HepG2 (cell line): ENCODE measurements around the gene CHRNB1. TPM values are rescaled to one million over a fixed set of nuclear protein-coding genes. Genes with fewer than 3 reads are reported as not detected.

Experiments
- AGO1 ChIP-seq: fragments of 200-400 bp; formaldehyde crosslinking; IDR thresholded peaks from 2 replicates; pipeline ENCODE4 v1.6.1; 2017; ENCODE audit warnings: mild to moderate bottlenecking, low read depth, low read length, moderate library complexity; ENCODE audit not compliant: poor library complexity, severe bottlenecking
- GZF1 ChIP-seq: sonication (generic); formaldehyde crosslinking; IDR thresholded peaks from 2 replicates; pipeline ENCODE4 v1.5.1; 2020; ENCODE audit warnings: mild to moderate bottlenecking, missing genetic modification reagents
- HNF4A ChIP-seq: sonication (generic); formaldehyde crosslinking; IDR thresholded peaks from 2 replicates; pipeline ENCODE4 v1.4.0; 2020; ENCODE audit warnings: missing genetic modification reagents
- MTF1 ChIP-seq: sonication (generic); formaldehyde crosslinking; IDR thresholded peaks from 2 replicates; pipeline ENCODE4 v1.5.0; 2020; ENCODE audit warnings: missing genetic modification reagents
- ZNF20 ChIP-seq: sonication (generic); formaldehyde crosslinking; IDR thresholded peaks from 2 replicates; pipeline ENCODE4 v1.4.0; 2020; ENCODE audit warnings: mild to moderate bottlenecking, moderate library complexity, missing genetic modification reagents
- ZNF329 ChIP-seq: sonication (generic); formaldehyde crosslinking; IDR thresholded peaks from 2 replicates; pipeline ENCODE4 v1.9.0; 2021; ENCODE audit warnings: low read depth, mild to moderate bottlenecking, missing genetic modification reagents
- ZNF33B ChIP-seq: sonication (generic); formaldehyde crosslinking; IDR thresholded peaks from 2 replicates; pipeline ENCODE4 v1.5.1; 2020; ENCODE audit warnings: mild to moderate bottlenecking, missing genetic modification reagents
- ZNF839 ChIP-seq: sonication (generic); formaldehyde crosslinking; IDR thresholded peaks from 2 replicates; pipeline ENCODE4 v1.4.0; 2020; ENCODE audit warnings: missing genetic modification reagents, mild to moderate bottlenecking, borderline replicate concordance
- polyA plus RNA-seq, 8 experiments: library from polyadenylated mRNA; depleted of rRNA in 3 of 8; stranded (reverse) in 7 of 8; unstranded in 1 of 8; fragments of >200 nt; fragmentation: Illumina TruSeq in 4 of 8; extraction: Trizol in 4 of 8; gene quantifications; 2 replicates each; pipeline versions ENCODE4 v1.2.1 to v1.2.3, GENCODE V29; 2011 to 2016; ENCODE audit warnings: low read depth in 4 of 8, missing spikeins in 1 of 8, mixed read lengths in 1 of 8; ENCODE audit not compliant: insufficient read depth in 1 of 8
- total RNA-seq, 5 experiments: library from RNA; depleted of rRNA; stranded (reverse); fragments of >200 nt; fragmentation: Illumina TruSeq; extraction: Trizol; gene quantifications; 2 replicates each; pipeline ENCODE4 v1.2.3, GENCODE V29; 2016; ENCODE audit warnings: low read depth in 1 of 5
- TF ChIP-seq, protein P1 (sequence below): sonication (generic); formaldehyde crosslinking; IDR thresholded peaks from 2 replicates; pipeline ENCODE4 v1.9.0; 2022; ENCODE audit warnings: missing genetic modification reagents, mild to moderate bottlenecking, borderline replicate concordance
- TF ChIP-seq, protein P2 (sequence below): IDR thresholded peaks from 2 replicates; pipeline ENCODE4 v1.6.1; 2016; ENCODE audit warnings: missing genetic modification reagents, missing compliant biosample characterization
- TF ChIP-seq, protein P3 (sequence below): sonication (generic); formaldehyde crosslinking; IDR thresholded peaks from 2 replicates; pipeline ENCODE4 v1.4.0; 2020; ENCODE audit warnings: missing genetic modification reagents, mild to moderate bottlenecking, borderline replicate concordance
- TF ChIP-seq, protein P4 (sequence below): sonication (generic); formaldehyde crosslinking; IDR thresholded peaks from 2 replicates; pipeline ENCODE4 v1.8.1; 2022; ENCODE audit warnings: low read depth, mild to moderate bottlenecking, missing genetic modification reagents
- TF ChIP-seq, protein P5 (sequence below): sonication (generic); formaldehyde crosslinking; conservative IDR thresholded peaks from 2 replicates; pipeline ENCODE4 v1.5.0; 2020; ENCODE audit warnings: missing genetic modification reagents
- TF ChIP-seq, protein P6 (sequence below): sonication (generic); formaldehyde crosslinking; IDR thresholded peaks from 2 replicates; pipeline ENCODE4 v1.5.1; 2020; ENCODE audit warnings: missing genetic modification reagents, mild to moderate bottlenecking, borderline replicate concordance

Gene CHRNB1
- total and polyA plus RNA-seq, 2 of the 13 experiments (the other 11 are each of a cell fraction or from before 2014, with no cell fraction given), result 5.4 to 33.7 TPM

DNA sequence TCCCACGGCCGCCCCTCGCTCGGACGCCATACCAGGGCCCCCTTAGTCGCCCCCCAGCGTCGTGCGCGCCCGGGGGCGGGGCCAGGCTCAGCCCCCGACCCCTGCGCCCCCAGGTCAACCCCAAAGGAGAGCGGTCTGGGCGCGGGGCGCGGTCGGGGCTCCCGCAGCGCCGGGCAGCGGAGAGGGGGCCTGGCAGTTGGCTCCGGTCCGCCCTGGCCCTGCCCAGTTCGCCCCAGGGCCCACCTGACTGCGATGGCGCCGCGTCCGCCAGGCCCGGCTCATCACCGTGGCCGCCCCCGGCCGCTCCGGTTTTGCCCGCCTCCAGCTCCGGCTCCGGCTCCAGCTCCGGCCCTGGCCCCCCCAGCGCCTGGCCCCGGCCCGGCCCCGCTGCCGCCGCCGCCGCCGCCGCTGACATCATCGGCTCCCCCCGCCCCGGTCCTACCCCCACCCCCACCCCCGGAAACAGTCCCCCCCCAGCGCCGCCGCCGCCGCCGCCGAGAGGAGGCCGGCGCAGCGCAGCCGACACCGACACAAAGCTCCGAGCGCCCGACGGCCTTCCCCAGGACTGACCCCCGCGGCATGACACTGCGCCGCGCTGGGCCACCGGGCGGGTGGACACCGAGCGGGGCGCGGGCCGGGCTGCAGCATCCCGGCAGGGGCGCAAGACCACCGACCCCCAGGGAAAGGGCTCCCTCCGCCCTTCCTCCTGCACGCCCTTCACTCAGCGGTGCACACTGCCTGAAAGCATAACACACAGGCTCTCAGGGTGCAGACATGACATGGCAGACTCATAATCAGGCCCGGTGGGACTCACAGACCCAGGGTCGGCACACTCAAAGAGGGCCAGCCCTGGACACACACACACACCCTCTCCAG lies 34.6 kb downstream of the CHRNB1 start, which contains the start of gene ZBTB4 (continued):
- TF ChIP-seq, protein P1, sequence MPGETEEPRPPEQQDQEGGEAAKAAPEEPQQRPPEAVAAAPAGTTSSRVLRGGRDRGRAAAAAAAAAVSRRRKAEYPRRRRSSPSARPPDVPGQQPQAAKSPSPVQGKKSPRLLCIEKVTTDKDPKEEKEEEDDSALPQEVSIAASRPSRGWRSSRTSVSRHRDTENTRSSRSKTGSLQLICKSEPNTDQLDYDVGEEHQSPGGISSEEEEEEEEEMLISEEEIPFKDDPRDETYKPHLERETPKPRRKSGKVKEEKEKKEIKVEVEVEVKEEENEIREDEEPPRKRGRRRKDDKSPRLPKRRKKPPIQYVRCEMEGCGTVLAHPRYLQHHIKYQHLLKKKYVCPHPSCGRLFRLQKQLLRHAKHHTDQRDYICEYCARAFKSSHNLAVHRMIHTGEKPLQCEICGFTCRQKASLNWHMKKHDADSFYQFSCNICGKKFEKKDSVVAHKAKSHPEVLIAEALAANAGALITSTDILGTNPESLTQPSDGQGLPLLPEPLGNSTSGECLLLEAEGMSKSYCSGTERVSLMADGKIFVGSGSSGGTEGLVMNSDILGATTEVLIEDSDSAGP, result no peak
- TF ChIP-seq, protein P2, sequence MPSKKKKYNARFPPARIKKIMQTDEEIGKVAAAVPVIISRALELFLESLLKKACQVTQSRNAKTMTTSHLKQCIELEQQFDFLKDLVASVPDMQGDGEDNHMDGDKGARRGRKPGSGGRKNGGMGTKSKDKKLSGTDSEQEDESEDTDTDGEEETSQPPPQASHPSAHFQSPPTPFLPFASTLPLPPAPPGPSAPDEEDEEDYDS (CRISPR knock-in tag), result no peak
- TF ChIP-seq MTF1 (no peak), ZNF839 (CRISPR knock-in tag) (no peak), AGO1 (peak; percentile 52), ZNF33B (no peak), ZNF329 (CRISPR knock-in tag) (no peak), ZNF20 (CRISPR knock-in tag) (no peak), GZF1 (CRISPR knock-in tag) (no peak), HNF4A (CRISPR knock-in tag) (no peak)
- TF ChIP-seq, protein P3, sequence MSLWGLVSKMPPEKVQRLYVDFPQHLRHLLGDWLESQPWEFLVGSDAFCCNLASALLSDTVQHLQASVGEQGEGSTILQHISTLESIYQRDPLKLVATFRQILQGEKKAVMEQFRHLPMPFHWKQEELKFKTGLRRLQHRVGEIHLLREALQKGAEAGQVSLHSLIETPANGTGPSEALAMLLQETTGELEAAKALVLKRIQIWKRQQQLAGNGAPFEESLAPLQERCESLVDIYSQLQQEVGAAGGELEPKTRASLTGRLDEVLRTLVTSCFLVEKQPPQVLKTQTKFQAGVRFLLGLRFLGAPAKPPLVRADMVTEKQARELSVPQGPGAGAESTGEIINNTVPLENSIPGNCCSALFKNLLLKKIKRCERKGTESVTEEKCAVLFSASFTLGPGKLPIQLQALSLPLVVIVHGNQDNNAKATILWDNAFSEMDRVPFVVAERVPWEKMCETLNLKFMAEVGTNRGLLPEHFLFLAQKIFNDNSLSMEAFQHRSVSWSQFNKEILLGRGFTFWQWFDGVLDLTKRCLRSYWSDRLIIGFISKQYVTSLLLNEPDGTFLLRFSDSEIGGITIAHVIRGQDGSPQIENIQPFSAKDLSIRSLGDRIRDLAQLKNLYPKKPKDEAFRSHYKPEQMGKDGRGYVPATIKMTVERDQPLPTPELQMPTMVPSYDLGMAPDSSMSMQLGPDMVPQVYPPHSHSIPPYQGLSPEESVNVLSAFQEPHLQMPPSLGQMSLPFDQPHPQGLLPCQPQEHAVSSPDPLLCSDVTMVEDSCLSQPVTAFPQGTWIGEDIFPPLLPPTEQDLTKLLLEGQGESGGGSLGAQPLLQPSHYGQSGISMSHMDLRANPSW (CRISPR knock-in tag), result no peak
- TF ChIP-seq, protein P4, sequence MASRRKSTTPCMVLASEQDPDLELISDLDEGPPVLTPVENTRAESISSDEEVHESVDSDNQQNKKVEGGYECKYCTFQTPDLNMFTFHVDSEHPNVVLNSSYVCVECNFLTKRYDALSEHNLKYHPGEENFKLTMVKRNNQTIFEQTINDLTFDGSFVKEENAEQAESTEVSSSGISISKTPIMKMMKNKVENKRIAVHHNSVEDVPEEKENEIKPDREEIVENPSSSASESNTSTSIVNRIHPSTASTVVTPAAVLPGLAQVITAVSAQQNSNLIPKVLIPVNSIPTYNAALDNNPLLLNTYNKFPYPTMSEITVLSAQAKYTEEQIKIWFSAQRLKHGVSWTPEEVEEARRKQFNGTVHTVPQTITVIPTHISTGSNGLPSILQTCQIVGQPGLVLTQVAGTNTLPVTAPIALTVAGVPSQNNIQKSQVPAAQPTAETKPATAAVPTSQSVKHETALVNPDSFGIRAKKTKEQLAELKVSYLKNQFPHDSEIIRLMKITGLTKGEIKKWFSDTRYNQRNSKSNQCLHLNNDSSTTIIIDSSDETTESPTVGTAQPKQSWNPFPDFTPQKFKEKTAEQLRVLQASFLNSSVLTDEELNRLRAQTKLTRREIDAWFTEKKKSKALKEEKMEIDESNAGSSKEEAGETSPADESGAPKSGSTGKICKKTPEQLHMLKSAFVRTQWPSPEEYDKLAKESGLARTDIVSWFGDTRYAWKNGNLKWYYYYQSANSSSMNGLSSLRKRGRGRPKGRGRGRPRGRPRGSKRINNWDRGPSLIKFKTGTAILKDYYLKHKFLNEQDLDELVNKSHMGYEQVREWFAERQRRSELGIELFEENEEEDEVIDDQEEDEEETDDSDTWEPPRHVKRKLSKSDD (CRISPR knock-in tag), result no peak
- TF ChIP-seq, protein P5, sequence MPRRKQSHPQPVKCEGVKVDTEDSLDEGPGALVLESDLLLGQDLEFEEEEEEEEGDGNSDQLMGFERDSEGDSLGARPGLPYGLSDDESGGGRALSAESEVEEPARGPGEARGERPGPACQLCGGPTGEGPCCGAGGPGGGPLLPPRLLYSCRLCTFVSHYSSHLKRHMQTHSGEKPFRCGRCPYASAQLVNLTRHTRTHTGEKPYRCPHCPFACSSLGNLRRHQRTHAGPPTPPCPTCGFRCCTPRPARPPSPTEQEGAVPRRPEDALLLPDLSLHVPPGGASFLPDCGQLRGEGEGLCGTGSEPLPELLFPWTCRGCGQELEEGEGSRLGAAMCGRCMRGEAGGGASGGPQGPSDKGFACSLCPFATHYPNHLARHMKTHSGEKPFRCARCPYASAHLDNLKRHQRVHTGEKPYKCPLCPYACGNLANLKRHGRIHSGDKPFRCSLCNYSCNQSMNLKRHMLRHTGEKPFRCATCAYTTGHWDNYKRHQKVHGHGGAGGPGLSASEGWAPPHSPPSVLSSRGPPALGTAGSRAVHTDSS, result no peak
- TF ChIP-seq, protein P6, sequence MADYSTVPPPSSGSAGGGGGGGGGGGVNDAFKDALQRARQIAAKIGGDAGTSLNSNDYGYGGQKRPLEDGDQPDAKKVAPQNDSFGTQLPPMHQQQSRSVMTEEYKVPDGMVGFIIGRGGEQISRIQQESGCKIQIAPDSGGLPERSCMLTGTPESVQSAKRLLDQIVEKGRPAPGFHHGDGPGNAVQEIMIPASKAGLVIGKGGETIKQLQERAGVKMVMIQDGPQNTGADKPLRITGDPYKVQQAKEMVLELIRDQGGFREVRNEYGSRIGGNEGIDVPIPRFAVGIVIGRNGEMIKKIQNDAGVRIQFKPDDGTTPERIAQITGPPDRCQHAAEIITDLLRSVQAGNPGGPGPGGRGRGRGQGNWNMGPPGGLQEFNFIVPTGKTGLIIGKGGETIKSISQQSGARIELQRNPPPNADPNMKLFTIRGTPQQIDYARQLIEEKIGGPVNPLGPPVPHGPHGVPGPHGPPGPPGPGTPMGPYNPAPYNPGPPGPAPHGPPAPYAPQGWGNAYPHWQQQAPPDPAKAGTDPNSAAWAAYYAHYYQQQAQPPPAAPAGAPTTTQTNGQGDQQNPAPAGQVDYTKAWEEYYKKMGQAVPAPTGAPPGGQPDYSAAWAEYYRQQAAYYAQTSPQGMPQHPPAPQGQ (CRISPR knock-in tag), result no peak
